GM21576 (cell line): ENCODE measurements around the gene RPL14.
"Not testable (repeated sequence)": the region's sequence is repeated elsewhere in the genome, so short reads cannot be mapped to it uniquely, and the experiment has no call there.

Experiments used
- ATAC-seq: cut with Tn5 transposase; IDR thresholded peaks from one replicate; pipeline ENCODE4 v1.9.1; 2021; ENCODE audit warnings: mild to moderate bottlenecking, moderate library complexity; ENCODE audit not compliant: unreplicated experiment

RPL14 gene

DNA sequence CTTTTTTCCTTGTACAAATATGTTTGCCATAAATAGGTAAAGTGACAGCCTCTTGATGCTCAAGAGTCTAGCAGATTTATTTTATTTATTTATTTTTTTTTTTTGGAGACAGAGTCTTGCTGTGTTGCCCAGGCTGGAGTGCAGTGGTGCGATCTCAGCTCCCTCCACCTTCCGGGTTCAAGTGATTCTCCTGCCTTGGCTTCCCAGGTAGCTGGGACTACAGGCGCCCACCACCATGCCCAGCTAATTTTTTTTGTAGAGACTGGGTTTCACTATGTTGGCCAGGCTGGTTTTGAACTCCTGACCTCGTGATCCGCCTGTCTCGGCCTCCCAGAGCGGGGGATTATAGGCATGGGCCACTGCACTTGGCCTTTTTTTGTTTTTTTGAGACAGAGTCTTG lies 5.7 kb downstream of the RPL14 start:
- not testable (repeated sequence) for ATAC-seq

DNA sequence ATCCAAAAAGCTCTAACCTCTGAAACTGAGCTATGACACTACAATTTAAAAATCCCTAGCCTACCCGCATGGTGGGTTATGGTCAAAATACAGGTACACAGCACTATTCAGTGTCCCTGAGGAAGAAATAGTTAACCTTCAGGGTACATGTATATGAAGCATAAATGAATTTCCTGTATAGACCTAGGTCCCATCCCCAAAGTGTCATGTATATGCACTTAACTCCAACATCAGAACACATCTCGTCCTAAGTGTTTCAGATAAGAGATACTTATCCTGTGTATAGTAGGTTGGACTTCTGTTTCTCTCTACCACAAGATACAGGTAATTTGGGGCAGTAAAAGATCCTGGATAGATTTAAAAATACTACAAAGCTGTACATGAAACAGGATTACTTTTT lies 6.4 kb downstream of the RPL14 start:
- ATAC-seq = no peak

DNA sequence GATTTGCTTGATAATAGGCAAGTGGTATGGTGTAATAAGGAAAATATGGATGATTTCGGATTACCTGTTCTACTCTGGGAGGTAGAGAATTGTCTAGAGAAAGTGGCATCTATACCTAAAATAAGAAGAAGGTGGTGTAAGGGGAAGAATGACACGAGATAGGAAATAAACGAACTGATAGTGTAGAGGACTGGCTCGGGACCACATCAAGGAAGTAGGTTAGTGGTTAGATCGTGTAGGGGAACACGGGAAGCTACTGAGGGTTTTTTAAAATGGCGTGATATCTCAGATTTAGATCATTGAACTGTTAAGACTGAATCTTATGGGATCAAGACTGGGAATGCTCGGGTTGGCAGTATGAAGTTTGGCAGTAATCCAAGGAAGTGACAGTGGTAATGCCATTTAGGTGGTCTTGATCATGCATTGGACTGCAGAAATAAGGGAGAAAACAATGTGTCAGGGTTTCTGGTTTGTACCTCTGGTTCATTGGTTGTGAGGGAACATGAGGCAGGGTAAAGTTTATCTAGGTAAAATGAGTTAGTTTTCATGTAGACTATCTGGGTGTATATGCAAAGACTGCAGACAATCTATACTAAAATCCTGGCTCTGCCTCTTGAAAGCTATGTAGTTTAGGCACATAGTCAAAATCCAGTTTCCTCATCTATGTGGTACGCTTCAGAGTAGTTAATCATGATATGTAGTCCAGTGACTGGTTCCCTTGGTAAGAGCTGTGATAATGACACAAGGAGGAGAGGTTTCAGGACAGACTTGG lies 7.4 kb downstream of the RPL14 start:
- ATAC-seq = no peak

DNA sequence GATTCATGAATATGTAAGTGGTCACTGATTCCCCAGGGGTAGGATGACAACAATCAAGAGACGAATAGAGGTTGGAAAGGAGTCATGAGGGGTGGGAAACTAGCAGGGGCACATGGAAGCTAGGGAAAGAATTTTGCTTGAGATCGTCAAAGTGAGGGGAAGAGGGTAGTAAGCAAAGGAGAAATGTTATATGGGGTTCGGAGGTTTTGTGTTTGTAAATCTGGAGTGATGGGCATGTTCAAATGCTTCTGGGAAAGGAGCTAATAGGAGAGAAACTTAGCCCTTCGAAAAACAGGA lies 7.9 kb downstream of the RPL14 start:
- ATAC-seq = no peak

DNA sequence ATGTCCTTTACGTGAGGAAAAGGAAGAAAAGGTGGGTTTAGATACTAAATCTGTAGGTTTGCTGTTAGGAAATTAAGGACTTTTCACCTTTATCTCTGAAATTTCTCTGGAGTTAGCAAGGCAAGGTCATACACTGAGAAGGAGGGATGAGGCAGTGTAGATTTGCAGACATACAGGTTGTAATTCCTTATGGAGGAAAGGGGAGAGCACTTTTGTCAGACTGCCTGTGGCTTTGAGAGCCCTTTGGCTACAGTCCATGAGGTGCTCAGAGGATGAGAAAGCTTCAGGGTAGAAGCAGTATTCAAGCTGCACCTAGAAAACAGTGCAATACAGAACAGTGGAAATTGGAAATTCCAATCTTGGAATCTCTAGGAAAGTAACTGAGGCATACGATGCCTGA lies 8.3 kb downstream of the RPL14 start:
- ATAC-seq = no peak

DNA sequence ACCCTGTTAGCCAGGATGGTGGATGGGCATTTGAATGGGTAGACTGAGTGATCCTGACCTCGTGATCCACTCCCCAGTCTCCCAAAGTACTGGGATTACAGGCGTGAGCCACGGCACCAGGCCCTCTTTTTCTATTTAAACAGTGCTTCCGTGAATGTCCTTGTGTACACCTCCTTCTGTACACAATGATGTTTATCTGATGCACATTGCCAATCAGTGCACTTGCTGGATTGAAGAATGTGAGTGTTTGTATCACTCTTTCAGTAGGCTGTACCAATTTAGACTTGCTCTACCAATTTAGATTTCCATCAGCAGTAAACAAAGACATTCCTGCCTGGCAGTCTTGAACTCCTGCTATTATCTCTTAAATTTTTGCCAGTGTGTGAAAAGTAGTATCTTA lies 10.9 kb downstream of the RPL14 start:
- ATAC-seq = no peak

DNA sequence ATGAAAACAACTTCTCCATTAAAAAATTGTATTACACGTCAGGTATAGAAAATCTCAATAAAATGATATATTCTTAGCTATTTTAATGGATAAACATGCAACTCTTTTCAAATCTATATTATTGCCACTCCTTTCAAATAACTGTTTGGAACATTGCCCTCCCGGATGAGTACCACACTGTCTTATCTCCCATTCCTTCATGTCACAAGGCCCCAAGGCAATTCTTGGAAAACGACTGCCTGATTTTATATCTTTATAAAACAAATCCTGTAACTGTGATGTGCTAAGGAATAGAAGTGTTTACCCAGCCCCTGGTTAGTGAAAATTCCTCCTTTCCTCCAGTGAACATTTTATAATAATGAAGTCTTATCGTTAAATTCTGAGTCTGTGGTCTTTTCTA lies 13.6 kb downstream of the RPL14 start:
- ATAC-seq = no peak

DNA sequence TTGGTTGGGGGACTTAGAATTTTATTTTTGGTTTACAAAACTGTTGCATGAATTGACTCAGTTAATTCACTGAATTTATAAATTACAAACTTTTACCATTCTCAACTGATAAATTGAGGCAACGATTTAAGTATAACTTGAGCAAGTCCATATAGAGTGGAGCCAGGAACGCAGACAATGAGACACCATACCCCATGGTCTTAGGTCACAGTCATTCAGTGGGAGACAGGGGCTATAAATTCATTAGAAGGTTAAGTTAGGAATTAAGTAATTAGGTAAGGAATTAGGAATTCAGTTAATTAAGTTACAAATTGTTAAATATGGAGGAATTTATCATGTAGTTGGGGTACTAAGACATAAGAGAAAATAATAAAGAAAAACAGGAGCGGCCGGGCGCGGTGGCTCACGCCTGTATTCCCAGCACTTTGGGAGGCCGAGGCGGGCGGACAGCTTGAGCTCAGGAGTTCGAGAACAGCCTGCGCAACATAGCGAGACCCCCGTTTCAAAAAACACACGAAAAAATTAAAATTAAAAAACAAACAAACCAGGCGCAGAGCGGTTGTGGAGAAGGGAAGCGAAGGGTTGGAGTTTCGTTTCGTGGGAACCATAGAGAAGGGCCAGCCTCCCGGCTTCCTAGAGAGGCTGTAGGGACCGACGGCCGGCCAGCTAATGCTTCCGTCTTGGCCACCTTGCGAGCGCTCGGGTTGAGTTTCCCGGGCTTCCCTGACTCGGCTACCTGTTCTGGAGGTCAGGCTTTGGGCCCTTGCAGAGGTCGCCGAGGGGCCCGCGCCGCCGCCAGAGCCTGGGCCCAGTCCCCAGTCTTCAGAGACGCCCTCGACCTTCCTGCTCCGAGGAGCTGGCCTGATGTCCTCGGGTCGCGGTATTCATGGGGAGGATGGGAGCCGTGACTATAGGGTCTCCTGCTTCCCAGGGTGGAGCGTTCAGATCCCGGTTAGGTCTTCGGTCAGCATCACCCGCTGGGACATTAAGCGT lies 19.6 kb downstream of the RPL14 start, which contains the start of gene ZNF619:
Gene ZNF619, plus strand, starts transcription at position 645 of the 993 bp plus-strand sequence. CDS start 858 bp downstream, outside the sequence.
- ATAC-seq = peak; percentile 86

DNA sequence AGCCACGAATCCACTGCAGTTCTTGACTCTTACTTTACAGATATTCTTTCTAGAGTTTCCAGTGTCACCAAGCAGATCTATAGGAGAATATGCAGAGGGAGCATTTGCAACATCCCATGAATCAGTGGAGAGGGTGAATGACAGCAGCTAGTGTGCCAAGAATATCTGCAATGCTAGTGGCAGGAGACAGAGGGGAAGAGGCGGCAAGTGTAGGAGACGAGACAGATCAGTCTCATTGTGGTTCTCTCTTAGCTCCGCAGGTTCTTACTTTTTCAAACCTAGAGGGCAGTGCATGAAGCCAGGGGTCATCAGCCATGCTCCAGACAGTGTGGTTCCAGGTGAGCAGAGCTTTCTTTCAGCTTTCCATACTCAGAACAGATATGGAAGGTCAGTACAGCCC lies 20.5 kb downstream of the RPL14 start:
- ATAC-seq = no peak

DNA sequence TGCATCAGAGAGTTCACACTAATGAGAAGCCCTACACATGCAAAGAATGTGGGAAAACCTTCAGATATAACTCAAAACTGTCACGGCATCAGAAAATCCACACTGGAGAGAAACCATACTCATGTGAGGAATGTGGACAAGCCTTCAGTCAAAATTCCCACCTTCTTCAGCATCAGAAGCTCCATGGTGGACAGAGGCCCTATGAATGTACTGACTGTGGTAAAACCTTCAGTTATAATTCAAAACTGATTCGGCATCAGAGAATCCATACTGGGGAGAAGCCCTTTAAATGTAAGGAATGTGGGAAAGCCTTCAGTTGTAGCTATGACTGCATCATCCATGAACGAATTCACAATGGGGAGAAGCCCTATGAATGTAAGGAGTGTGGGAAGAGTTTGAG lies 30.0 kb downstream of the RPL14 start:
- no peak for ATAC-seq

DNA sequence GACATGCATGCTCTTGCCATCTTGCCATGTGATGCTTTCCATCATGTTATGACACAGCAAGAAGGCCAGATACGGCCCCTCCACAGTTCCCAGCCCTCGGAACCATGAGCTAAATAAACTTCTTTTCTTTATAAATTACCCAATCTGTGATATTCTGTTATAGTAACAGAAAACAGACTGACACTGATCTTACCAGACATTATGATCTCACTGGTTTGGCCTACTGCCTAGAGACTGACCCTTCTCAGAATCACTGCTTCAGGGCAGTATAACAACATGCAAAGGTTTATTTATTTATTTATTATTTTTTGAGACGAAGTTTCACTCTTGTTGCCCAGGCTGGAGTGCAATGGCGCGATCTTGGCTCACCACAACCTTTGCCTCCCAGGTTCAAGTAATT lies 33.8 kb downstream of the RPL14 start:
- ATAC-seq = no peak

DNA sequence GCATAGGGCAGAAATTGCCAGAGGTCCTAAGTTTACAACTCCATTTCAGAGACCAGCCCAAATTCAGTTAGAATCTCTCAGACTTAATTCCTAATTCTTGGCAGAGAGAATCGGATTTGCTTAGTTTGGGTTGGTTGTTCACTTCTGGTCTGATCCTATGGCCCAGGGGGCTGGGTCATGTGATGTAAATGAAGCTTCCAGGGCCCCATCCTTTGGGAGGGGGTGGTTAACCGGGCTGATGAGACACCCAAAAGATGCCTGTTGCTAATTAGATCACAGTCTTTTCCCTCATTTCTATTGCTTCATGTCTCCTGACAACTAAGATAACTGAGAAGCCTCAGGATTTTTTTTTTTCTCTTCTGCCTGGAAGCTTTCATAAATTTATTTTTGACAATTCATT lies 37.6 kb downstream of the RPL14 start:
- no peak for ATAC-seq

DNA sequence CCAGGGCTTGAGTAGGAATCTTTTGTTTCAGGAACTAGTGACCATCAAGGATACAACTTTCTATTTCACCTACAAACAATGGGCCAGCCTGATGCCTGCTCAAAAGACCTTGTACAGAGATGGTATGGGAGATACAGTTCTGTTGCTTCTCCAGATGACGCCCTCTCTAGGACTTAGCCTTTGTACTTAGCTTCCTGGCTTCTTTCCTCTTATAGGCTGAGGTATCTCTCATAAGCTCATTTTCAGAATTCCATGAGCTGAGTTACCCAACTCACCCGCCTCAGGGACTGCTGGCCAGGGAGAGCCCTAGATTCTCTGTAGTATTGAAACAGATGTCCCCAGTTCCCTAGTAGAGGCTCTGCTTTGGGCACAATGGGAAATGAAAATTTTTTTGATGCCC lies 40.1 kb downstream of the RPL14 start:
- no peak for ATAC-seq

DNA sequence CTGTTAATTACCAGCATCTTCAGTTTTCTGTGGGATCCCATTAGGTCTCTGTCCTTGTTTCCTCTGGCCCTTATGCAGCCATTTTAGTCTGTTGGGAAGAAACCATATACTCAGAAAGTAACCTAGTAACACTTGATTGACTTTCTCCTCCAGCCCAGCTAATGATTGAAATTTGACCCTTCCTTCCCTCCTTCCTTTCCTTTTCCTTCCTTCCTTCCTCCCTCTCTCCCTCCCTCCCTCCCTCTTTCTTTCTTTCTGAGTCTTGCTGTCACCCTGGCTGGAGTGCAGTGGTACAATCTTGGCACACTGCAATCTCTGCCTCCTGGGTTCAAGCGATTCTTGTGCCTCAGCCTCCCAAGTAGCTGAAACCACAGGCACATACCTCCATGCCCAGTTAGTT lies 42.8 kb downstream of the RPL14 start:
- no peak for ATAC-seq

DNA sequence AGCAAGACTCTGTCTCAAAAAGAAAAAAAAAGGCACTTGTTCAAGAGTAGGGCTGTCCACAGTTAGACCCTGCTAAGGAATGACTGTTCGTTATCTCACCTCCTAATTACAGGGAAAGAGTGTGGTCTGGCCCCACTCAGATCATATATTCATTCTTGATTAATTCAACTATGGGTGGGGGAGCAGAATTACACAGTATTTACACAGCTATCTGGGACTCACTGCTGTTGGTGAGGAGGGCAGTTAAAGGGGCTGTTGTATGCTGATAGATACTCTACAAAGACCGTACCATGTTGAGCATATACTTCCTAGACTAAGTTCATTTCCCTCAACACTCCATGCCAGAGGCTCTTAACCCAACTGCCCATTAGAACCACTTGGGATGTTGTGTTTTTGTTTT lies 44.9 kb downstream of the RPL14 start:
- ATAC-seq = no peak

DNA sequence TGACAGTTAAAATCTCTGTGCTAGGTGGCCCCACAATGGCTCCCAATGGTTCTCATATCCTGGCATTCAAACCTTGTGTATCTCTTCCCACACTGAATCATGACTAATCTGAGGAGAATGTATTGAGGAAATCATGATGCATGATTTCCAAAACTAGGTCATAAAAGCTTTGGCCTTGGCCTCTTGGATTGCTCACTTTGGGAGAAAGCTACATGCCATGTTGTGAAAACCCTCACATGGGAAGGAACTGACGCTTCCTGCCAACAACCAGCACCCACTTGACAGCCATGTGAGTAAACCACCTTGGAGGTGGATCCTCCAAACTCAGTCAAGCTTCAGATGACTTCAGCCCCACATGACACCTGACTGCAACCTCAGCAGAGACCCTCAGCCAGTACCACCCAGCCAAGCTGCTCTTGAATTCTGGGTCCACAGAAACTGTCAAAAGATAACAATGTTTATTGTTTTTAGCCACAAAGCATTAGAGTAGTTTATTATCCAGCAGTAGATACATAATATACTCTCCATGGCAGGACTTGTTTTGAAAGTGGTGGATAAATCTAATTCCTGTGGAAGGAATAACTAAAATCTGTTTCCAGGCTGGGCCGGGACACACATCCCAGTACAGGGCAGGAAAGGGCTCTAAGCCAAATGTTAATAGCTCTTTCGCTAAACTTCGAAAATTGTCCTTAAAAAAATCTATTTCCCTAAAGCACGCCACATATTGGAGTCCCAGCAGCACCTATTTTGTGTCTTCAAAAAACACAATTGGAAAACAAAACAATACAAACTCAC lies 47.7 kb downstream of the RPL14 start:
- ATAC-seq = no peak

DNA sequence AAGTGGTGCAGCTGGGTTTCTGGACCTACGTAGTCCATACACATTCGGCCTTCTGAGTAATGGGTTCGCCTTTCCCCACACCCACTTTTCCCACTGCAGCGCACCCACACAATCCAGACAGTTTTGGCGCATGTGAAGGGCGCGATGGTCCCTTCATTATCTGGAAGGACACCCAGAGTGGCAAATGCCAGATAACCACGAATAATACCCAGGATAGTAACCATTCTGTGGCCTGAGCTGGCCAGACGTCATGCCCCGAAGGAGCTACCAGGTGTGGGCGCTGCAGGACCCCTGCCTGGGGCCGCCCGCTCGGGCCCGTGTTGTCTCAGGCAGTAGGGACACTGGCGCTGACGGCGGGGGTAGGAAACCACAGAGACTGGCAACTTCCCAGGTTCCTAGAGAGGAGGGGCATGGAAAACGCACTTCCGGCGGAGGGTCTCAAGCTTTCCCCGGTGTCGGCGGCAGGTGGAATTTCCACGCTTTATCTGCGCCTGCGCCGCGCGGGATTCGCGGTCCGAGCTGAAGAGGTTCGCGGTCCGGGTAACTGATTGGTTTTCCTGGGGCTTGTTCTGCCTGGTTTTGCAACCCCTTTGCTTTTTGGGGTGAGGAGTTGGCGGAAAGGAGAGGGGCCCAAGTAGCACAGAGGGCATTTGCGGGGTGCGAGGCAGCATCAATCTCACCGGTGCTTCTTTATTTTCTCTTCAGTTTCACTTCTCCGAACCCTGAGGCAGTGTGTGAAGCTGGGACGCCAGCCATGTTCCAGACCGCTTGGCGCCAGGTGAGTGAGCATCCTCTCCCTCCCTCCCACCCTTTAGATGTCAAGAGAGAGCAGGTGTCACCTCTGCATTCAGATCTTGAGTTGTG lies 48.7 kb downstream of the RPL14 start, which contains the start of gene ZNF620:
Gene ZNF620, plus strand, starts transcription at position 441 of the 864 bp plus-strand sequence. Its CDS starts 314 bp downstream, at position 755.
- peak; percentile 75 for ATAC-seq

DNA sequence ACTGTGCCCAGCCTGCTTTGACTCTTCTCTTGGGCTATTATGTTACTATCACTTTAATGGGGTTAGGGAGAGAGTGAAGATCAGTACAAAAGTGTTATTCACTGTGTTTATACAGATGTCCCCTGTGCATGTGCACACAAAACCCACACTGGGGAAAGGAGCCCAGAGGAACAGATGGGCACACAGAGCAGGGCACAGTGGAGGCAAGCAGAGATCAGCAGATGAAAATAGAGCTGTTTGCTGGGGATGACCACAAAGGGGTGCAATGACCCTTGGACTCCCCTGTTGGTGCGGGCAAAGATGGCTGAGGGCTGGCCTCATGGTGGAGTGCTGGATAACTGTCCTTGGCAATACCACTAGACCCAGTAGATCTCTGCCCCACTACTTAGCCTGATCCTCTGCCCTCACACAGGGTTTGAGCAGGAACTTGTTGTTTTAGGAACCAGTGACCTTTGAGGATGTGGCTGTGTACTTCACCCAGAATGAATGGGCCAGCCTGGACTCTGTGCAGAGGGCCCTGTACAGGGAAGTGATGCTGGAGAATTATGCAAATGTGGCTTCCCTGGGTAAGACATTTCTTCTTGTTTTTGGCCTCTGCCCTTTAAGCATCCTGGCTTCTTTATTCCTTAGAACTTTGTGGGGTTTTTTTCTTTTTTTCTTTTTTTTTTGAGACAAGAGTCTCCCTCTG lies 54.0 kb downstream of the RPL14 start:
- ATAC-seq = no peak

DNA sequence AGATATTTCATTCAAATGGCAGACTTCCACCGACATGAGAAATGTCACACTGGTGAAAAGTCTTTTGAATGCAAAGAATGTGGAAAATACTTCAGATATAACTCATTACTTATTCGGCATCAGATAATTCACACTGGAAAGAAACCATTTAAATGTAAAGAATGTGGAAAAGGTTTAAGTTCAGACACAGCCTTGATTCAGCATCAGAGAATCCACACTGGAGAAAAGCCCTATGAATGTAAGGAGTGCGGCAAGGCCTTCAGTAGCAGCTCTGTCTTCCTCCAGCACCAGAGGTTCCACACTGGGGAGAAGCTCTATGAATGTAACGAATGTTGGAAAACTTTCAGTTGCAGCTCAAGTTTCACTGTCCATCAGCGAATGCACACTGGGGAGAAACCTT lies 59.1 kb downstream of the RPL14 start:
- ATAC-seq = no peak

DNA sequence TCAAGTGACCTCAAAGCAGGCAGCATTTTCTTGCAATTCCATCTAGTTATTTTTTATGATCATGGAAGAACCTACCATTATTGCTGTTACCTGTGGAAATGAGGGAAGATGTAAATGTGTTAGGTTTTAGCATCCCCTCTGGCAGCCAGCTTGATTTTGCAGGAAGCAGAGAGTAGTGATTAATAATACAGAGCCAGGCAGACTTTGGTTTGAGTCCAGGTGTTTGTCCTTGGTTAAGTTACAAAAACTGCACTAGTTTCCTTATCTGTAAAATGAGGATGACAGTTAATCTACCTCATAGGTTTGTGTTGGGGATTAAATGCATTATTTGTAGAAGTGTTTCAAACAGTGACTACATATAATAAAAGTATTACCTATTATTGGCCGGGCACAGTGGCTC lies 60.9 kb downstream of the RPL14 start:
- ATAC-seq = no peak
